ENCODE results near the gene MEX3B. TPM values are rescaled to one million over a fixed set of nuclear protein-coding genes. Genes with fewer than 3 reads are reported as not detected.

MEX3B gene
- 3.2 and 6.6 TPM in 2 replicates for total RNA-seq

GRCh38 chr15:82045892-82046665, at the start of gene MEX3B:
Gene MEX3B (minus strand): TSS chr15:82046018. CDS start chr15:82045705, 313 bp downstream.

Other genes starting within 250 kb of the MEX3B start
- gene EFL1, start 216.7 kb upstream of the MEX3B start, total RNA-seq: 21.5 and 35.1 TPM in 2 replicates
- gene SAXO2, start 216.8 kb upstream of the MEX3B start, total RNA-seq: 0.44 and 0.50 TPM in 2 replicates